Activated naive CD8-positive, alpha-beta T cell (primary cell): ENCODE measurements around the gene BIRC6.

Experiments used
- H3K27ac Mint-ChIP-seq: one replicate; pipeline ENCODE4 v1.8.0; 2021; ENCODE audit warnings: mixed read lengths
- H3K27me3 Mint-ChIP-seq: one replicate; pipeline ENCODE4 v1.8.0; 2021; ENCODE audit warnings: mixed read lengths
- H3K36me3 Mint-ChIP-seq: one replicate; pipeline ENCODE4 v1.8.0; 2021; ENCODE audit warnings: mixed read lengths
- H3K4me1 Mint-ChIP-seq: one replicate; pipeline ENCODE4 v1.8.0; 2021; ENCODE audit warnings: low read depth, mixed read lengths
- H3K4me3 Mint-ChIP-seq: one replicate; pipeline ENCODE4 v1.8.0; 2021; ENCODE audit warnings: mild to moderate bottlenecking, mixed read lengths
- H3K9me3 Mint-ChIP-seq: one replicate; pipeline ENCODE4 v1.8.0; 2021; ENCODE audit warnings: low read depth, mixed read lengths

BIRC6 gene

DNA sequence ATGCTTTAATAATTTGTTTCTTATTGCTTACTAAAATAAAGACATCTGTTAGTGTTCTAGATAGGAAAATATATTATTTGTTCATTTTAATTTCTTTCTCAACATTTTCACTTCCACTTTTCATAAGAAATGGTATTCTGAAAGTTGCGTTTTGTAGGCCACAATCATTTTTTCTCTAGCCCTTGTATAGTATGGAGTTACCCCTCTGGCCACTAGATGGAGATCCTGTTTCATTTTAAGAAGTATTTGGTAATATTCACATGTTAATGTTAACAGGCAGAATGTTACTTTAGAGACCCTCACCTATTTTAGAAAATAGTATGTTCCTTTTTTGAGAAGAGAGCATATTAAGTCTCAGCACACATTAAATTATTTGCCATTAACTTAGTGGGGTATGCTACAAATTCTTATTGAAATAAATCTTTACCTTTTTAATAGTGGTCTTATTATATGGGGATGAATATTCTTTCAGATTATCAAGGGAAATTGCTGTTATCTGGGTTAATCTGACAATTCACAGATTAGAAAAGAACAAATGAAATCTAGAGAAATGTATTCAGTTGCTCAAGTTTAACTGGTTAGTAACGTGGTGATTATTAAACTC is 197.1 kb downstream of the BIRC6 start:
- Mint-ChIP-seq H3K36me3 (no peaks in the 10 kb centered on the region), H3K4me3 (no peak overlapping the region), H3K9me3 (no peaks in the 10 kb centered on the region), H3K4me1 (peaks cover 3% of the 10 kb centered on the region), H3K27ac (no peak overlapping the region), H3K27me3 (no peaks in the 10 kb centered on the region)

DNA sequence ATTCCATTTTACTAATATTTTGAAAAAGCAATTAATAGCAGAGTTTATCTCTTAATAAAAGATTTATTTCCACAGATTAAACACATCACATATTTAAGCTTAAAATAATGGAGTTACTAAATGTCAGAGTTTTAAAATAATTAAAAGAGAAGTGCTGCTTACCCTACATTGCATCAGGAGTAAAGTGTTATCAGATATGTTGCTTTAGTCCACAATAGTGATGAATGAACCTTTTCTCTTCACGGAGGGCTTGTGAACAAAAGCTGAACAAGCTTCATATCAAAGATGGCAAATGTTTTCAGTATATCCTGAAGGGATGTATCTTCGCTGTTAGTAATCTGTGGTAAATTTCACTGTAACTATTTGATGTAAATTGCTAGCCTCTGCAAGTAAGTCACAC is 201.7 kb downstream of the BIRC6 start:
- Mint-ChIP-seq H3K27me3 (no peaks in the 10 kb centered on the region), H3K4me3 (no peak overlapping the region), H3K27ac (no peak overlapping the region), H3K9me3 (no peaks in the 10 kb centered on the region), H3K4me1 (peaks cover 2% of the 10 kb centered on the region), H3K36me3 (peaks cover 12% of the 10 kb centered on the region)

DNA sequence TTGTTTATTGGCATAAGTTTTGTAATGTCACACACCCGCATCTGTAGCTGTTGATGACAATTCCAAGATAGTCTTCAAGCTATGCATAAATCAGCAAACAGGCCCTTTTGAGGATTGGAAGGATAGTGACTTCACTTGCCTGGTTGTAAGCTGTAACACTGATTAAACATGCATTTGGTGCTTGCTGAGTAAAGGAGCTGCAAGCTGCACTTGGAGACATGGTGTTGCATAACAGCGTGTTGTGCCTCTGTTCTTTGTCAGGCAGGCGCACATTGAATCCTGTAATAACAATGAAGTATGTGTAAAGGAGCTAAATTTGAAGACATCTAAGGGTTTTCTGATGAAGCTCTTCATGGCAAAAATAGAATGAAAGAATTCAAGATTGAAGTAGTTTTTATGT is 202.3 kb downstream of the BIRC6 start:
- Mint-ChIP-seq H3K4me3 (no peak overlapping the region), H3K36me3 (peaks cover 15% of the 10 kb centered on the region), H3K27me3 (no peaks in the 10 kb centered on the region), H3K4me1 (peaks cover 5% of the 10 kb centered on the region), H3K27ac (no peak overlapping the region), H3K9me3 (no peaks in the 10 kb centered on the region)

- Mint-ChIP-seq H3K27ac (peak overlapping the region; percentile 48), H3K36me3 (peaks cover 34% of the 10 kb centered on the region), H3K4me1 (peaks cover 14% of the 10 kb centered on the region), H3K4me3 (no peak overlapping the region), H3K9me3 (peaks cover 11% of the 10 kb centered on the region), H3K27me3 (no peaks in the 10 kb centered on the region)
Measured at GRCh38 chr2:32562906-32563305, 206.1 kb downstream of the BIRC6 start.

DNA sequence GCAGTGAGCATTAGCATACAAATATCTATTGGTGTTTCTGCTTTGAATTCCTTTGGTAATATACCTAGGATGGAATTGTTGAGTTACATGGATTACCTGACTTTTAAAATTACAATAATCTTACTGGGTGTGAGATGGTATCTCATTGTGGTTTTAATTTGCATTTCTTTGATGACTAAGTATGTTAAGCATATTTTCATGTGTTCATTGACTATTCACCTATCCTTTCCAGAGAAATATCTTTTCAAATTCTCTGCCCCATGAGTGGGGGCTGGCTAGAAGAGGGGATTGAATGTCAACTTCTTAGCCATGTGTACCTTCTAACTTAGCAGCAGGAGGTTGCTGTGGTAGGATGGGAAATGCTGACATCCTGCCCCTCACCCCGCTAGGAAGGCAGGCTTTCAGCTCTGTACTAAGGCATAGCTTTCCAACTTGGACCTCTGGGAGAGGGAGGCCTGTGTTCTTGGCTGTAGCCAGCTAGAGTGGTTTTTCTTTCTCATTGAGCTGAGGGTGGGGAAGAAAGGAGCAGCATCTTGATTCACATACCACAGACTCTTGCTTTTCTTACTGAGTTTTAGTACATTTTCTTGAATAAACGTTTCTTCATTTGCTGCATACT is 207.7 kb downstream of the BIRC6 start:
- H3K4me1 Mint-ChIP-seq, result peaks cover 14% of the 10 kb centered on the region
- H3K4me3 Mint-ChIP-seq, result no peak overlapping the region
- H3K27ac Mint-ChIP-seq, result peak overlapping the region; percentile 35
- peaks cover 35% of the 10 kb centered on the region for H3K36me3 Mint-ChIP-seq
- no peaks in the 10 kb centered on the region for H3K27me3 Mint-ChIP-seq
- H3K9me3 Mint-ChIP-seq, result peaks cover 11% of the 10 kb centered on the region

- Mint-ChIP-seq H3K4me1 (peaks cover 15% of the 10 kb centered on the region), H3K4me3 (no peak overlapping the region), H3K9me3 (peaks cover 11% of the 10 kb centered on the region), H3K27ac (no peak overlapping the region), H3K27me3 (no peaks in the 10 kb centered on the region), H3K36me3 (peaks cover 35% of the 10 kb centered on the region)
Measured at GRCh38 chr2:32565902-32566301, 209.1 kb downstream of the BIRC6 start.

DNA sequence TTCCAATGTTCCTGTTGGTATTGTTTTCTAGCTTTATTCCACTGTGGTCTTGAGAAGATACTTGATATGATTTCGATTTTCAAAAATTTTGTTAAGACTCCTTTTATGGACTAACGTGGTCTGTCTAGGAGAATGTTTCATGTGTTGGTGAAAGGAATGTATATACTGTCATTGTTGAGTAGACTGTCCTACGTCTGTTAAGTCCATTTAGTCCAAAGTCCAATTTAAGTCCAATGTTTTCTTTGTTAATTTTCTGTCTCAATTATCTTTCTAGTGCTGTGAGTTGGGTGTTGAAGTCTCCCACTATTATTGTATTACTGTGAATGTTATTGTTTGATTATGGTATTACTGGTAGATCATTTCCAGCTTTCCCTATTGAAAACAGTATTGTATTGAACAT is 215.2 kb downstream of the BIRC6 start:
- Mint-ChIP-seq H3K9me3 (peaks cover 4% of the 10 kb centered on the region), H3K27me3 (no peaks in the 10 kb centered on the region), H3K4me3 (peak overlapping the region; percentile 48), H3K36me3 (peaks cover 22% of the 10 kb centered on the region), H3K27ac (peak overlapping the region; percentile 51), H3K4me1 (peaks cover 28% of the 10 kb centered on the region)

GRCh38 chr2:32572737-32573136 is 215.9 kb downstream of the BIRC6 start:
- Mint-ChIP-seq H3K27ac (peak overlapping the region; percentile 41), H3K4me3 (no peak overlapping the region), H3K36me3 (peaks cover 17% of the 10 kb centered on the region), H3K9me3 (no peaks in the 10 kb centered on the region), H3K27me3 (no peaks in the 10 kb centered on the region), H3K4me1 (peaks cover 28% of the 10 kb centered on the region)

GRCh38 chr2:32591669-32592463 is 235.0 kb downstream of the BIRC6 start:
- peaks cover 15% of the 10 kb centered on the region for H3K36me3 Mint-ChIP-seq
- H3K27ac Mint-ChIP-seq, result peak overlapping the region; percentile 94
- peak overlapping the region; percentile 49 for H3K4me3 Mint-ChIP-seq
- H3K4me1 Mint-ChIP-seq, result peaks cover 34% of the 10 kb centered on the region
- no peaks in the 10 kb centered on the region for H3K27me3 Mint-ChIP-seq
- no peaks in the 10 kb centered on the region for H3K9me3 Mint-ChIP-seq

GRCh38 chr2:32594573-32594972 is 237.8 kb downstream of the BIRC6 start:
- peak overlapping the region; percentile 41 for H3K27ac Mint-ChIP-seq
- no peaks in the 10 kb centered on the region for H3K27me3 Mint-ChIP-seq
- H3K4me3 Mint-ChIP-seq, result no peak overlapping the region
- H3K4me1 Mint-ChIP-seq, result peaks cover 29% of the 10 kb centered on the region
- H3K9me3 Mint-ChIP-seq, result no peaks in the 10 kb centered on the region
- H3K36me3 Mint-ChIP-seq, result peaks cover 13% of the 10 kb centered on the region

GRCh38 chr2:32611366-32611765 is 254.5 kb downstream of the BIRC6 start:
- Mint-ChIP-seq H3K4me1 (no peaks in the 10 kb centered on the region), H3K9me3 (no peaks in the 10 kb centered on the region), H3K27ac (no peak overlapping the region), H3K27me3 (no peaks in the 10 kb centered on the region), H3K4me3 (no peak overlapping the region), H3K36me3 (peaks cover 5% of the 10 kb centered on the region)

DNA sequence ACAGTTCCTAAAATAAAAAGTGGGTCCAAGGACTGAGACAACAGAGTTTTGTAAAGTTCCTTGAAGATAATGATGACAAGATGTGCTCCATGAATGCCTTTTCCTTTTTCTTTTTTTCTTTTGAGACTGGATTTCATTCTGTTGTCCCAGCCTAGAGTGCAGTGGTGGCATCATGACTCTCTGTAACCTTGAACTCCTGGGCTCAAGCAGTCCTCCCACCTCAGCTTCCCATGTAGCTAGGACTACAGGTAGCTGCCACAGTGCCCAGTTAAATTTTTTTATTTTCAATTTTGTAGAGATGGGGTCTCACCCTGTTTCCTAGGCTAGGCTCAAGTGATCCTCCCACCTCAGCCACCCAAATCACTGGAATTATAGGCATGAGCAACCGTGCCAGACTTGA is 254.9 kb downstream of the BIRC6 start:
- H3K9me3 Mint-ChIP-seq, result no peaks in the 10 kb centered on the region
- H3K27ac Mint-ChIP-seq, result peak overlapping the region; percentile 3
- H3K4me3 Mint-ChIP-seq, result no peak overlapping the region
- H3K4me1 Mint-ChIP-seq, result no peaks in the 10 kb centered on the region
- H3K27me3 Mint-ChIP-seq, result no peaks in the 10 kb centered on the region
- peaks cover 5% of the 10 kb centered on the region for H3K36me3 Mint-ChIP-seq

GRCh38 chr2:32614084-32614483 is 257.3 kb downstream of the BIRC6 start:
- no peak overlapping the region for H3K4me3 Mint-ChIP-seq
- H3K27ac Mint-ChIP-seq, result peak overlapping the region; percentile 80
- H3K36me3 Mint-ChIP-seq, result peaks cover 5% of the 10 kb centered on the region
- H3K4me1 Mint-ChIP-seq, result no peaks in the 10 kb centered on the region
- H3K9me3 Mint-ChIP-seq, result no peaks in the 10 kb centered on the region
- no peaks in the 10 kb centered on the region for H3K27me3 Mint-ChIP-seq

- no peaks in the 10 kb centered on the region for H3K27me3 Mint-ChIP-seq
- H3K36me3 Mint-ChIP-seq, result peaks cover 14% of the 10 kb centered on the region
- no peak overlapping the region for H3K4me3 Mint-ChIP-seq
- H3K4me1 Mint-ChIP-seq, result no peaks in the 10 kb centered on the region
- no peaks in the 10 kb centered on the region for H3K9me3 Mint-ChIP-seq
- H3K27ac Mint-ChIP-seq, result no peak overlapping the region
Measured at GRCh38 chr2:32617599-32618189, 260.9 kb downstream of the BIRC6 start.
